H1 (cell line): ENCODE results near the gene KRTAP9-1. TPM values are rescaled to one million over a fixed set of nuclear protein-coding genes. Genes with fewer than 3 reads are reported as not detected.

ENCODE experiments used
- polyA plus RNA-seq, 7 experiments: library from polyadenylated mRNA; depleted of rRNA in 3 of 7; stranded (reverse) in 5 of 7; unstranded in 2 of 7; fragments of >200 nt in 5 of 7; fragments of 200-250 nt in 2 of 7; gene quantifications; 1 replicate in 5 of 7; 2 replicates in 1 of 7; 4 replicates in 1 of 7; pipeline versions ENCODE4 v1.2.1 to v1.2.3, GENCODE V29; 2011 to 2013; ENCODE audit warnings: missing spikeins in 2 of 7, mixed read lengths in 2 of 7
- small RNA-seq: library from polyadenylated mRNA; stranded (forward); fragments of <200 nt; extraction: miRNeasy Mini kit (QIAGEN cat#:217004); gene quantifications from one replicate; pipeline ENCODE3, GENCODE V24; 2013; ENCODE audit not compliant: insufficient read depth
- total RNA-seq: library from RNA; stranded (reverse); fragmentation: NEBNext Ultra II Directional; extraction: Animal tissue kit (Norgen Biotek cat#: 25700); gene quantifications from 2 replicates; pipeline ENCODE4 v1.2.1, GENCODE V29; 2021

KRTAP9-1 gene
- total and polyA plus RNA-seq, 2 of the 8 experiments (the other 6 are each of a cell fraction or from before 2014, with no cell fraction given), result not detected

Small RNAs within 50 kb of the gene (small RNA-seq; reads per million reads assigned to genes)
- not detected for gene KRTAP4-17P

Other genes starting within 250 kb of the KRTAP9-1 start
Only the 30 nearest of the 40 such genes appear.
- gene KRTAP1-4, start 159.7 kb upstream of the KRTAP9-1 start, total RNA-seq, result not detected in 2 replicates
- not detected in 2 replicates for gene KRTAP1-4, start 159.7 kb upstream of the KRTAP9-1 start, polyA plus RNA-seq (2011; rRNA removed)
- gene KRTAP1-3, start 155.0 kb upstream of the KRTAP9-1 start, total RNA-seq, result not detected in 2 replicates
- not detected in 2 replicates for gene KRTAP1-3, start 155.0 kb upstream of the KRTAP9-1 start, polyA plus RNA-seq (2011; rRNA removed)
- gene KRTAP1-1, start 148.4 kb upstream of the KRTAP9-1 start, total RNA-seq, result not detected in 2 replicates
- gene KRTAP1-1, start 148.4 kb upstream of the KRTAP9-1 start, polyA plus RNA-seq (2011; rRNA removed), result not detected in 2 replicates
- gene KRTAP2-1, start 142.6 kb upstream of the KRTAP9-1 start, total RNA-seq, result not detected in 2 replicates
- gene KRTAP2-1, start 142.6 kb upstream of the KRTAP9-1 start, polyA plus RNA-seq (2011; rRNA removed), result not detected in 2 replicates
- not detected in 2 replicates for gene KRTAP2-2, start 134.7 kb upstream of the KRTAP9-1 start, total RNA-seq
- gene KRTAP2-2, start 134.7 kb upstream of the KRTAP9-1 start, polyA plus RNA-seq (2011; rRNA removed), result not detected in 2 replicates
- not detected in 2 replicates for gene KRTAP2-3, start 129.8 kb upstream of the KRTAP9-1 start, total RNA-seq
- gene KRTAP2-3, start 129.8 kb upstream of the KRTAP9-1 start, polyA plus RNA-seq (2011; rRNA removed), result not detected in 2 replicates
- gene KRTAP2-4, start 124.0 kb upstream of the KRTAP9-1 start, total RNA-seq, result not detected in 2 replicates
- not detected in 2 replicates for gene KRTAP2-4, start 124.0 kb upstream of the KRTAP9-1 start, polyA plus RNA-seq (2011; rRNA removed)
- not detected in 2 replicates for gene KRTAP4-7, start 105.7 kb upstream of the KRTAP9-1 start, total RNA-seq
- gene KRTAP4-7, start 105.7 kb upstream of the KRTAP9-1 start, polyA plus RNA-seq (2011; rRNA removed), result not detected in 2 replicates
- not detected in 2 replicates for gene KRTAP4-8, start 91.7 kb upstream of the KRTAP9-1 start, total RNA-seq
- gene KRTAP4-8, start 91.7 kb upstream of the KRTAP9-1 start, polyA plus RNA-seq (2011; rRNA removed), result not detected in 2 replicates
- not detected in 2 replicates for gene KRTAP4-16, start 87.7 kb upstream of the KRTAP9-1 start, total RNA-seq
- gene KRTAP4-16, start 87.7 kb upstream of the KRTAP9-1 start, polyA plus RNA-seq (2011; rRNA removed), result not detected in 2 replicates
- gene KRTAP4-9, start 84.5 kb upstream of the KRTAP9-1 start, total RNA-seq, result not detected in 2 replicates
- 0.06 TPM in 1 of 2 replicates, not detected in the other for gene KRTAP4-9, start 84.5 kb upstream of the KRTAP9-1 start, polyA plus RNA-seq (2011; rRNA removed)
- gene KRTAP4-11, start 71.5 kb upstream of the KRTAP9-1 start, total RNA-seq, result not detected in 2 replicates
- gene KRTAP4-11, start 71.5 kb upstream of the KRTAP9-1 start, polyA plus RNA-seq (2011; rRNA removed), result not detected in 2 replicates
- not detected in 2 replicates for gene KRTAP4-12, start 65.7 kb upstream of the KRTAP9-1 start, total RNA-seq
- not detected in 2 replicates for gene KRTAP4-12, start 65.7 kb upstream of the KRTAP9-1 start, polyA plus RNA-seq (2011; rRNA removed)
- not detected in 2 replicates for gene KRTAP4-6, start 49.3 kb upstream of the KRTAP9-1 start, total RNA-seq
- gene KRTAP4-6, start 49.3 kb upstream of the KRTAP9-1 start, polyA plus RNA-seq (2011; rRNA removed), result not detected in 2 replicates
- not detected in 2 replicates for gene KRTAP4-5, start 40.1 kb upstream of the KRTAP9-1 start, total RNA-seq
- gene KRTAP4-5, start 40.1 kb upstream of the KRTAP9-1 start, polyA plus RNA-seq (2011; rRNA removed), result not detected in 2 replicates
- not detected in 2 replicates for gene KRTAP4-4, start 29.1 kb upstream of the KRTAP9-1 start, total RNA-seq
- gene KRTAP4-4, start 29.1 kb upstream of the KRTAP9-1 start, polyA plus RNA-seq (2011; rRNA removed), result not detected in 2 replicates
- gene KRTAP4-3, start 21.7 kb upstream of the KRTAP9-1 start, total RNA-seq, result not detected in 2 replicates
- not detected in 2 replicates for gene KRTAP4-3, start 21.7 kb upstream of the KRTAP9-1 start, polyA plus RNA-seq (2011; rRNA removed)
- gene KRTAP4-2, start 11.7 kb upstream of the KRTAP9-1 start, total RNA-seq, result not detected in 2 replicates
- not detected in 2 replicates for gene KRTAP4-2, start 11.7 kb upstream of the KRTAP9-1 start, polyA plus RNA-seq (2011; rRNA removed)
- not detected in 2 replicates for gene KRTAP4-1, start 5.0 kb upstream of the KRTAP9-1 start, total RNA-seq
- 0.16 TPM in 1 of 2 replicates, not detected in the other for gene KRTAP4-1, start 5.0 kb upstream of the KRTAP9-1 start, polyA plus RNA-seq (2011; rRNA removed)
- not detected in 2 replicates for gene KRTAP9-2, start 36.8 kb downstream of the KRTAP9-1 start, total RNA-seq
- not detected in 2 replicates for gene KRTAP9-2, start 36.8 kb downstream of the KRTAP9-1 start, polyA plus RNA-seq (2011; rRNA removed)
- not detected in 2 replicates for gene KRTAP9-3, start 42.6 kb downstream of the KRTAP9-1 start, total RNA-seq
- gene KRTAP9-3, start 42.6 kb downstream of the KRTAP9-1 start, polyA plus RNA-seq (2011; rRNA removed), result not detected in 2 replicates
- not detected in 2 replicates for gene KRTAP9-8, start 48.1 kb downstream of the KRTAP9-1 start, total RNA-seq
- gene KRTAP9-8, start 48.1 kb downstream of the KRTAP9-1 start, polyA plus RNA-seq (2011; rRNA removed), result not detected in 2 replicates
- not detected in 2 replicates for gene KRTAP9-4, start 59.8 kb downstream of the KRTAP9-1 start, total RNA-seq
- gene KRTAP9-4, start 59.8 kb downstream of the KRTAP9-1 start, polyA plus RNA-seq (2011; rRNA removed), result 0.13 TPM in 1 of 2 replicates, not detected in the other
- gene KRTAP9-9, start 65.5 kb downstream of the KRTAP9-1 start, total RNA-seq, result not detected in 2 replicates
- gene KRTAP9-9, start 65.5 kb downstream of the KRTAP9-1 start, polyA plus RNA-seq (2011; rRNA removed), result not detected in 2 replicates
- gene KRTAP9-6, start 75.5 kb downstream of the KRTAP9-1 start, total RNA-seq, result not detected in 2 replicates
- not detected in 2 replicates for gene KRTAP9-6, start 75.5 kb downstream of the KRTAP9-1 start, polyA plus RNA-seq (2011; rRNA removed)
- gene KRTAP9-7, start 85.8 kb downstream of the KRTAP9-1 start, total RNA-seq, result not detected in 2 replicates
- not detected in 2 replicates for gene KRTAP9-7, start 85.8 kb downstream of the KRTAP9-1 start, polyA plus RNA-seq (2011; rRNA removed)
- not detected in 2 replicates for gene KRTAP29-1, start 113.0 kb downstream of the KRTAP9-1 start, total RNA-seq
- not detected in 2 replicates for gene KRTAP29-1, start 113.0 kb downstream of the KRTAP9-1 start, polyA plus RNA-seq (2011; rRNA removed)
- gene KRTAP16-1, start 119.4 kb downstream of the KRTAP9-1 start, total RNA-seq, result not detected in 2 replicates
- gene KRTAP16-1, start 119.4 kb downstream of the KRTAP9-1 start, polyA plus RNA-seq (2011; rRNA removed), result not detected in 2 replicates
- gene KRTAP17-1, start 125.8 kb downstream of the KRTAP9-1 start, total RNA-seq, result not detected in 2 replicates
- not detected in 2 replicates for gene KRTAP17-1, start 125.8 kb downstream of the KRTAP9-1 start, polyA plus RNA-seq (2011; rRNA removed)
- gene KRT33A, start 160.9 kb downstream of the KRTAP9-1 start, total RNA-seq, result not detected in 2 replicates
- not detected in 2 replicates for gene KRT33A, start 160.9 kb downstream of the KRTAP9-1 start, polyA plus RNA-seq (2011; rRNA removed)